Right lobe of liver (tissue), 4 donors: ENCODE results near the gene PRF1.

Source experiments
- POLR2A ChIP-seq: fragments of 450-650 bp; IDR thresholded peaks from one replicate; pipeline ENCODE4 v1.6.1; 2017; ENCODE audit warnings: antibody characterized with exemption, mild to moderate bottlenecking
- TF ChIP-seq, protein P1 (sequence below), 4 donors: fragments of 200-600 bp in 3 of 4; fragments of 450-650 bp in 1 of 4; IDR thresholded peaks; one replicate each; pipeline versions ENCODE4 v1.5.1 to v1.8.0; 2016 to 2022; ENCODE audit warnings: antibody characterized with exemption in 4 of 4, mild to moderate bottlenecking in 2 of 4
- donor health status: DM: no; HTN: no; CAD: no.
- donor health status: DM: no; HTN: no; CAD: no.
- donor health status: DM: no; HTN: yes; CAD: no.

DNA sequence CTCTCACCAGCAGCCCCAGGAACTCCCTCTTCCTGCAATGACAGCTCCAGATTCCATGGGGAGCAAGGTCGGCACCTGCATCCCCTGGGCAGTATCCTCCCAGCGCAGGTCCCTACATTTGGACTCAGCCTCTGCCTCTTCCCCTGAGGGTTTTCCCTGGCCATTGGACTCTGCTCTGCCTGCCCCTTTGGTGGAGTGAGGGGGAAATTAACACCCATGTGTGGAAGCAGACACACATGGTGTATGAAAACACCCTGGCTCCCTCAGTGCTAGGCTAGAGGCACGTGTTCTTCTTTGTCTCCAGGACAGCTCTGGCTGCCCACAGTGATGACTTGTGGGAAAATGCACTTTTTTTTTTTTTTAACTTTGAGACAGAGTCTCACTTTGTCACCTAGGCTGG lies 8.4 kb downstream of the PRF1 start:
- TF ChIP-seq, protein P1, sequence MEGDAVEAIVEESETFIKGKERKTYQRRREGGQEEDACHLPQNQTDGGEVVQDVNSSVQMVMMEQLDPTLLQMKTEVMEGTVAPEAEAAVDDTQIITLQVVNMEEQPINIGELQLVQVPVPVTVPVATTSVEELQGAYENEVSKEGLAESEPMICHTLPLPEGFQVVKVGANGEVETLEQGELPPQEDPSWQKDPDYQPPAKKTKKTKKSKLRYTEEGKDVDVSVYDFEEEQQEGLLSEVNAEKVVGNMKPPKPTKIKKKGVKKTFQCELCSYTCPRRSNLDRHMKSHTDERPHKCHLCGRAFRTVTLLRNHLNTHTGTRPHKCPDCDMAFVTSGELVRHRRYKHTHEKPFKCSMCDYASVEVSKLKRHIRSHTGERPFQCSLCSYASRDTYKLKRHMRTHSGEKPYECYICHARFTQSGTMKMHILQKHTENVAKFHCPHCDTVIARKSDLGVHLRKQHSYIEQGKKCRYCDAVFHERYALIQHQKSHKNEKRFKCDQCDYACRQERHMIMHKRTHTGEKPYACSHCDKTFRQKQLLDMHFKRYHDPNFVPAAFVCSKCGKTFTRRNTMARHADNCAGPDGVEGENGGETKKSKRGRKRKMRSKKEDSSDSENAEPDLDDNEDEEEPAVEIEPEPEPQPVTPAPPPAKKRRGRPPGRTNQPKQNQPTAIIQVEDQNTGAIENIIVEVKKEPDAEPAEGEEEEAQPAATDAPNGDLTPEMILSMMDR (IDR thresholded peaks at IDR 0.05) = no peak
- TF ChIP-seq POLR2A = no peak
